ENCODE results near the gene GCHFR.

The GCHFR gene

DNA sequence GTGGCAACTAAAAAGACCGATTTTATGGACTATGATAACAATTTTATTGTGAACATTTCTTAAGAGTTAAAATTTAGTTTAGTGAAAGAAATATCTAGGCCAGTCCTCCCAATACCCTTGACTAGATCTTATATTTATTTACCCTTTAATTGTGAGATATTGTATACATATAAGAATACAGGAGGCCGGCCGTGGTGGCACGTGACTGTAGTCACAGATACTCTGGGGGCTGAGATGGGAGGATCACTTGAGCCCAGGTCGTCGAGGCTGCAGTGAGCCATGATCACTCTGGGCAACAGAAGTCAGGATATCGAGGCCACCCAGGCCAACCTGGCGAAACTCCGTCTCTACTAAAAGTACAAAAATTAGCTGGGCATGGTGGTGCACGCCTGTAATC lies 8.1 kb upstream of the GCHFR start:
- no peak for DNase-seq

DNA sequence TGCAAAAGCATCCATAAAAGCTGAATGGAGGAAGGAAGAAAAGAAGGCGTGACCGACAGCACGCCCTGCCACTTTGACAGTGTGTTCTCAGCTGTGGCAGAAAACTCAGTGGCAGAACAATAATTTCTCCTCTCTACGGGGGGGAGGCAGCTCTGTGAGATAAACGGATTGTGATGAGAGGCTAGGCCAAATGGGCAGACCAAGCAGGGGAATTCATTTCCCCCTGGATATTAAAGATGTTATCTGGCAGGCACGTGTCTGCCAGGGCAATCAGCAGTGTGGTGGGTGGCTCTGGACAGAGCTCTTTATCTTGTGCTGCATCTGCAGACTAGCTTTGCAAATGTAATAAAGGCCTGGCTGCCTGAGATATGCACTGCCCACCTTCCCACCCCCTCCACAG lies 6.9 kb upstream of the GCHFR start:
- no peak for DNase-seq

DNA sequence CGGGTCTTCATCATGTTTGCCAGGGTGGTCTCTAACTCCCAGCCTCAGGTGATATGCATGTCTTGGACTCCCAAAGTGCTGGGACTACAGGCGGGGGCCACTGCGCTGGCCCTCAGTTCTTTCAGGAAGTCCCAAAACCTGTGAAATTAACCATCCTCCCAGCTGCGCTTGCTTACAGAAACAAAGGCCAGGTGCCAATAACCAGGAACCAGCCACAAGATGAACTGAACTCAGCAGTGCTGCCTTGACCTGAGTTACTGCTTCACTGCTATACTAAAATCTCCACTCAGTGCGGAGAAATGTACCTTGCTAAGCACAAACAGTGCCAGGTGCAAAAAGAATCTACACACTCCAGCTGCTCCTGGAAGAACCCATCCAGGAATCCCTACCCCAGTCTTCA lies 3.9 kb upstream of the GCHFR start:
- no peak for DNase-seq

DNA sequence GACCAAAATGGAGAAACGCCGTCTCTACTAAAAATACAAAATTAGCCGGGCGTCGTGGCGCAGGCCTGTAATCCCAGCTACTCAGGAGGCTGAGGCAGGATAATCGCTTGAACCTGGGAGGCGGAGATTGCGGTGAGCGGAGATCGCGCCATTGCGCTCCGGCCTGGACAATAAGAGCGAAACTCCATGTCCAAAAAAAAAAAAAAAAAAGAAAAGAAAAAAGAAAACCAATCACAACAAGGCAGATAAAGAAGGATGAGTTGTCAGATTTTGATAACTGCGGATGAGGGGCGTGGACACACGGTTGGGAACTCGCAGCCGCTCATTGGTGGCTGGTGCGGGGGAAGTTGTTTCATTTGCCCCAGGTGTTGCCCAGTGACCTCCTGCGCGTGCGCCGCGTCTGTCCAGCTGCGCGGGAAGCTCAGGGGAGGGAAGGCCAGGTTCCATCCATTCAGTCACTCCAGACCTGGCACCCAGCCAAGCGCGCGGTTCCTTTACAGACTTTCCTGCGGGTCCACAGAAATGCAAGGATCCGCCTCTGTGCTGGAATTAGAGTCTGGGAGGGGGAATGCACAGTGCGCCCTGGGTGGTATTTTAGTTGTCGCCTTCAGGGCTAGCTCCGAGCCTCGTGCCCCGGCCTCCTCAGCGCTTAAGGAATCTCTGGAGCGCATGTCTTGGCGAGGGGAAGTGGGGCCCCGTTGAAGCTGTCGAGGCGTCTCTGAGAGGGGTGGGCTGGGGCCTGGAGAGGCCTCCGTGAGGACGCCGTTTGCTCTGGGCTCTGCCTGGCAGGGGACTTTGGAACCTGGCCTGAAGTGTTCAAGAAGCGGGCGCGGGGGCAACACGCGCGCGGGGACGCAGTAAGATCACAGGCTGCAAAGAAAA lies 708 bp upstream of the GCHFR start:
- DNase-seq: peak; percentile 61

DNA sequence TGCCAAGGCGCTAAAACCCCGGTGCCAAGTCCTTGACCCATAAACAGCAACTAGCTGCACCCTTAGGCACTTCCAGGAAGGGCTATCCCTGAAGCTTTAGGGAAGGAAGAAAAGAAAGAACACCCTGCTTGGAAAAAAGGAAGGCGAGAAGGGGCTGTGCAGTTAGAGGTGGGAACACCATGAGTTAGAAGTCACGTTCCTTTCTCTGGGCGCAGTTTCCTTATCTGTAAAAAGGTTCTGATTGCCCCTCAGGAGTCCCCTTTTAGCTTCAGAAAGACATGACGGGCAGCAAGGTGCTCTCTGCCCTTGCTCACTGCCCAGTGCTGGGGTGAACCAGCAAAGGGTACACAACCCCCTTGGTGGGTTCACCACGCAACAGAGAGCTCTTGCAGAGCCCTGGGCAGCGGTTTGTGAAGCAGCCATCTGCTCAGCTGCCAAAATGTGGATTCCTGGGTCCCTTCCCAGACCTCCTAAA lies 798 bp downstream of the GCHFR start:
- no peak for DNase-seq

- no peak for DNase-seq
These were observed 2.4 kb downstream of the GCHFR start for GRCh38 chr15:40766194-40766815.

- DNase-seq: no peak
These were observed 3.3 kb downstream of the GCHFR start for GRCh38 chr15:40766906-40767837.

DNA sequence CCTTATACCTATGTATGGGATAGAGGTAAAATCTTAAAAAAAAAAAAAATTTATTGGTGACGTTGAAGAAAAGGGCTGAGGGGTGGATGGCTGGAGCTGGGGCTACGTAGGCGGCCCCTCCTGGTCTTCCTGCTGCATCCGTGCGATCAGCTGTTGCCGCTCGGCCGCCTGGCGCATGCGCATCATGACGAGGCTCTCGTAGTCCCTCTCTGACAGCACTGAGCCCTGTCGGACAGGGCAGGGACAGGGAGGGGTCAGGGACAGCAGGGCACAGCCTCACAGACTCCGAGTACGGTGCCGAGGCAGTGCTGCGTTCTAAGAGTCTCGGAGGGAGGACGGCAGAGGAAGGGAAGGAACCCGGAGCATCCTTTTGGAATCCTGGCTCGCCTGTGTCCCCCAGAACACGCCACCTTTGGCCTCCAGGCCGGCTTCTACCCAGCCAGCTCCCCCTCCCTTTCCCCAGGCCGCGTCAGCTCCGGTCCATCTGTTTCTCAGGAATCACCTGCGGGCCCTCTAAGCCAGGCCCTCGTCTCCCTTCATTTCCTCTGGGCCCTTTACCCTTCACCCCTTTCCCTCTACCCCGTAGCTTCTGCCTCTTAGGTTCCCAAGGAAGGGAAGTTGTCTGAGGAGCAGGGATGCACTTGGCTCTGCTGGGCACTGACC lies 4.1 kb downstream of the GCHFR start:
- no peak for DNase-seq

DNA sequence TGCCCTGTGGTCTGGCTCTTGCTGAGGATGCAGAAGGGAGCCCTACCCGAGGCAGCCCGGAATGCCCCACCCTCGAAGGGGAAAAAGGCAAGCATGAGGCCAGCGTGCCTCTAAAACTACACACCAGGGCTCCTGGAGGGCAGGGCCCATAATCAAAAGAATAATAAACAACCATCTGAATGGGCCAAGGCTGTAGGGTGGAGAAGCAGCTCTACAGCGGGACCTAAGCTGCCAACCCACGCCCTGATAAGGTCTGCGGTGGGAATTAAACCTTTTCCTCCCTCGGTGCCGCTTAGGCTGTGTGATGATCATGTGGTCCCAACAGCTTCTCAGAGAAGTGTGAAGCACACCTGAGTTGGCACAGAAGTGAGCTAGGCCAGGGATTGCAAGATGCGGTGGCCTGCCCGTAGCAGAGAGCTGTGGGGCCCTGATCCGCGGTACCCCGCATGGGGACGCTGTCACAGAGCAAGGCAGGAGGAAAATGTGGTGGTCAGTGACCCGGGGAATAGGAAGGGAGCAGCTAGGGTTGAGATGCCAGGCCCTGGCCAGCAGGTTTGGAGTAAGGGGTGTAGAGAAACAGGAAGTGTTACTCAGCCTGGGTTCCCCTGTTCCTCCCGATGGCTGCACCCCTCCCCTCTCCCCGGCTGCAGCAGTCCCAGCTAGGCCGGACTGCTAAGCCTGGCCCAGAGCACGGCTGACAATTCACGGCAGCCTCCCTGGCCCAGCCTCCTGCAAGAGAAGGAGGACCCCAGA lies 4.8 kb downstream of the GCHFR start:
- DNase-seq: no peak

DNA sequence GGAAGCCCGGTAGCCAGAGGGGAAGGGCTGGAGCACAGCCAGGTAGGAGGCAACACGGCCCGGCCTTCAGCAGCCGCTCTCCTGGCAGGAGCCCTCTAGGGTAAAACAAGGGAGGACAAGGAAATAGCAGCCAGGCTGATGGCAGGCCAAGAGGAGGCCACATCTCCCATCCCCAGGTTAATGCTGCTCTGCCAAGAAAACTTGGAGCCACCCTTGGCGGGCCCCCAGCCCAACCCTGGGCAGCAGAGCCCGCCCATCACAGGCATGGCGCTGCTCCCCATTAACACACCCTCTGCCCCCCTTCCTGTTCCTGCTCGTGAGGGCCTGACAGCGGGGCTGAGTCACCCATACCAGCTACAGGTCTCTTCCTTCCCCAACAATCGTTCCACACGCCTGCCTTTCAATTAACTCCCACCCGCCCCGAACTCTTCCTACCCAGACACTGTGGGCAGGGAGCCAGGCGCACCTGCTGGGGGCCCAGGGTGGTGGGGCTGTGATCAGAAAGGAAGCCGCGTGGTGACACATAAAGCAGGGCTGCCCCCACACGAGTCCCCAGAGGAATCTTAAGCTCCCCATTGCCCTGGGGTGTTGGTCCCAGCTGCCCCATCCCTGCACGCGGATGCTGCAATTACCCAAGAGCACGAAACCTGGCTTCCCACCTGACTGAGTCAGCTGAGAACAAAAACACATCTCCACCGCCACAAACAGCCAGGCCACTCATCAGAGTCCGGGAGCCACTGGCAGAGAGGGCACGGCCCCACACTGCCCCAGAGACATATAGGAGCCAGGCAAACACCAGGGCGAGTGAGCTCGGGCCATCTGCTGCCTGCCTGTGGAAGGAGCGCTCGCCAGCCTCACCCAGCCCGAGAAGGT lies 5.6 kb downstream of the GCHFR start, which contains the start of gene C15orf62:
Gene C15orf62, plus strand, starts transcription at position 707 of the 873 bp plus-strand sequence. CDS start 516 bp downstream, outside the sequence.
- DNase-seq: peak; percentile 35

- peak; percentile 76 for DNase-seq
These were observed 6.4 kb downstream of the GCHFR start for GRCh38 chr15:40770147-40770721.

DNA sequence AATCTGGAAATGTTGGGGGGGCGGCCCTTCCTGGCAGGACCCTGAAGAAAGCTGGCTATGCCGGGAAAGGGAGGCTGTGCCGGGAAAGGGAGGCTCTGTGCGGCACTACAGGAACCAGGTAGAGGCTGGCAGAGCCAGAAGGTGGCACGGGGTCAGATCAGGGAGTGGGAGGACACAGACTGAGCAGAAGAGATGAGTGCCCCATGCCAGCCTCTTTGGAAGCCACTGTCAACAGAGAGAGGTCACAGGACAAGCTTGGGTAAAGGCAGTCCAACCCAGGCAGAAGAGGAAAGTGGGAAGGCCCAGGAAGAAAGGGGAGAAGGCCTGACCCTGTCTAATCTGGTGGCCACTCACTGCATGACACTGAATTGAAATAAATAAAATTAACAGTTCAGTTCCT lies 7.4 kb downstream of the GCHFR start:
- no peak for DNase-seq

DNA sequence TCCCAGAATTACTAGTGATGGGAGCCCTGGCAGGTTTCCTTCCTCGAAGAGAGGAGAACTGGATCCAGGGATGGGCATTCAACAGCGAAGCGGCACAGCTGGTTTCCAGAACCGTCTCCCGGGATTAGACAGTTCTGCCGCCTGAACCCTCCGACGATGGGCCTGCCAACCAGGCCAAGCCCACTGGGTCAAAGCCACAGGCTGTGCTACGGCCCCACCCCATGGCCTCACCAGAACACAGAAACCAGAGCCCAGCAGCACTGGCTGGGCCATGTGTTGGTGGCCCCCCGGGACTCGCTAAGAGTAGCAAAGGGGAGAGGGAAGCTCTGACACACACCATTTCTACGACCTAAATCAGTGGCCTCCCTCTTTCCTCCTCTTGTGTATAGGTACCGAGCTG lies 8.1 kb downstream of the GCHFR start:
- DNase-seq: no peak

DNA sequence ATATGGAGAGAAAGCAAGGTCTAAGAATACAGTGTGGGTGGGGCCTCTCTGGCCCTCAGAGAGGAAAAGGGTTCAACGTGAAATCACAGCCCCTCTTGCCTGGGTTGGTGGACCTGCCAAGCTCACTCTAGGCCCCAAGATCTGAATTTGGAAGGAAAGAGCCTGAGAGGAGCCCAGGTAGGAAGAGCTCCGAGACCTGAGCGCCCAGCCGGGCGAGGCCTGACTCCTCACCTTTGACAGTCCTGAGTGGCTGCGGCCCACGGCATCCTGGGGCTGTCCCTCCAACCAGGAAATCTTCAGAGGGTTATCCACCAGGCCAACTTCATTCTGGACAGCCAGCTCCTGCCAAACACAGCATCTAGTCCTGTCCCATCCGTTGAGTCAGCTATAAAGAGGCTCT lies 9.6 kb downstream of the GCHFR start:
- DNase-seq: no peak

GRCh38 chr15:40773902-40774301 lies 10.0 kb downstream of the GCHFR start:
- DNase-seq: no peak

DNA sequence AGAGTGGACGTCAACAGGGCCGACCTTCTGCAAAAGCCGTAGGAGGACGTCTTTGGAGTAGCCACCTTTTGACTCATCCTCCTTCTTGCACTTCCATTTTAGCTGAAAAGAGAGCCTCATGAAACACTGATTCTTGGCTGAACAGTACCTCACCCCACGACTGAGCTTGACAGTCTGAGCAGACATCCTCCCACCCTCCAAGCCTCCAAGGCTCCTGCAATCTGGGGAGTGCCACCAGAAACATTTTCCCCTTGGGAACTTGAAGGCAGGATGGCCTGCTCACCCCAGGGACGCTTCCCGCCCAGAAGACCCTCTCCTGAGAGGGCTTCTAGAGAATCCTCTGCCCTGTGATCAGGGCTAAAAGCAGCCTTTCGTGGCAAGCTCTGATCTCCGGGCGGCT lies 11.1 kb downstream of the GCHFR start:
- no peak for DNase-seq

DNA sequence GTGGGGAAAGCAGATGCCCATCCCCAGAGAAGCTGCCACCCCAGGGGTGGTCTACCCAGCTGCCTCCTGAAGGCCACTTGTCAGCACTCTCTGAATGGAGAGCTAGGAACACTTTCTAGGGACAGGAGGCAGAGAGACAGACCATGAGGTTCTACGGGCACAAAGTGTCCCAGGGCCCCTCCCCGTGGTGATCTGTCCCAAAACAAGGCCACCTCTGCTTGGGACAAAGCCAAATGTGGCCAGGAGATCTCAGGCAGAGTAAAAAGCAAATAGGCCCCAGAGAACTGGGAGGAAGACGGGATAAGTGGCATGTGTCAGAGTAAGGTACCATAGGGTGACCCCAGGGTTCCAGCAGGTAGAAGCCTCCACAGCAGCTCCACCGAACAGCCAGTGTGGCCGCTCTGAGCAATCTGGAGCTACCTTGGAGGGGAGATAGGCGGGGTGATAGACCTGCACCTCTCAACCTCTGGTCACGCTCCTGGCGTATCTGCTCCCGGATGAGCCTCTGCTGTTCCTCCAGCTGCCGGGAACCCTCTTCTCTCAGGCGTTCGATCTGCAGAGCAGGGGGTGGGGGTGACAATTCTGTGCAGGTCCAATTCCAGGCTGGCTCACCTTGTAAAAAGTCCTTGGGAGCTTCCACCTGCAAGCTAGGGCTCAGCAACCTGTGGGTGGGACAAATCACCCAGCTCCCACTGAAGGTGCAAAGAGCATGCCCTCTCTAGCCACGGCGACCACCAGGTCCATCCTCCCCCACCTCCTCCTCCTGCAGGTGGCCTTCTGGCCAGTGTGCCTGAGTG lies 12.1 kb downstream of the GCHFR start:
- no peak for DNase-seq

DNA sequence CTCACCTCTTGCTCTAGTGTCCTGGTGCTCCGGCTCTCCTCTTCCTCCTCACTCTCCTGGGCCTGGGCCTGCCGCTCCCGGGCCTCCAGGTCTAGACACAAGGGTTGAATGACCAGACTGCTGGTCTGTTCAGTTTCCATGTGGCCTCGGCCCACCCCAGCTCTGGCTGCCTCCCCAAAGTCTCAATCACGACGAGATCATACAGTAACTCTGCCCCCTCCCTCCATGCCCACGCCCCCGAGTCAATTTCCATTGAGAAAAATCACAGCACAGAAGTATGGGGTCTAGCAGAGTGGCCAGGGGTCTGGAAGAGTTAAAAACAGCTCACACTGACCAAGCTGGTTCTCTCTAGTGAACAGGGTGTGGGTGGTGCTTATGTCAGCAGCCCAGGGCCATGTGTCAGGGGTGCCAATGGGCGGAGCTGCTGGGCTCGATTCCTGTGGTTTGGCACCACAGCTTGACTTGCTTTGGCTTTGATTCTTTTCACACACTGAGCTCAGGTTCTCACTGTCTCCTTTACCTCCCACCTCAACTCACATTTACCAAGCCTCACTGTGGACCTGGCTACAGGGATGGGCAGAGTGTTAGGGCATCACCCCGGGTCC lies 12.8 kb downstream of the GCHFR start:
- no peak for DNase-seq

DNA sequence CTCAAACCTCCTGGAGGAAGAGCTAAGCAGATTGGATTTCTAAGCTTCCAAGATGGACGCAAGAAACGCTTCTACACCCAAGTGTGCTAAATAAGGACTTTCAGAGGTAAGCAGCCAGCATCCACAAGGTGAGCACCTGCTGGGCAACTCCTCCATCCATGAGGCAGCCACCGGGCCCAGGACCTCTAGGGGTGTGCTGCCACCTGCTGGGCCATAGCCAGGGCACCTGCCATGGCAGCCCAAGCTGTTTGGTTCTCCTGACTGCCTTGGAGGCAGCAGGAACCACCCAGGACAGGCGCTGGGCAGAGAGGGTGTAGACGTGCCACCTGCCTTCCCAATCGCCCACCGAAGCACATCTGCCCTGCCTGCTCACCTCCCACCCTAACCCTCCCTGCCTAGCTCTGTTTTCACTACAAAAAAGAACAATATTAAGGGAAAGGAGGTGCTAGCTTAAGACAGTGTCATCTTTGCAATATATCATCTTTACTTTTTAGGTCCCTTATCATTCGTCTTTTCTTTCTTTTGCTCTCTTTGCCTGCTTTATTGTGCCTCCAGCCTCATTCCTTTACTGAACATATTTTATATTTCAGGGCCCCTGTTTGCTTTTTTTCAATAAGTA lies 18.9 kb downstream of the GCHFR start:
- peak; percentile 26 for DNase-seq

All from NCI-H524 treated with DMSO at 0.1 percent for 48 hours (cell line).